Forelimb muscle (tissue), 1 donor: ENCODE results near the gene PFN4. TPM values are rescaled to one million over a fixed set of nuclear protein-coding genes. Genes with fewer than 3 reads are reported as not detected.

Source experiments
- DNase-seq: peaks from one replicate; pipeline ENCODE4 v3.0.0-alpha.2; 2013; ENCODE audit warnings: low read depth
- polyA plus RNA-seq: library from polyadenylated mRNA; unstranded; fragments of 120-200 nt; gene quantifications from one replicate; pipeline ENCODE4 v1.2.1, GENCODE V29; 2013; ENCODE audit not compliant: insufficient read length

Gene PFN4
- polyA plus RNA-seq, 1 donor, result 0.94 TPM

DNA sequence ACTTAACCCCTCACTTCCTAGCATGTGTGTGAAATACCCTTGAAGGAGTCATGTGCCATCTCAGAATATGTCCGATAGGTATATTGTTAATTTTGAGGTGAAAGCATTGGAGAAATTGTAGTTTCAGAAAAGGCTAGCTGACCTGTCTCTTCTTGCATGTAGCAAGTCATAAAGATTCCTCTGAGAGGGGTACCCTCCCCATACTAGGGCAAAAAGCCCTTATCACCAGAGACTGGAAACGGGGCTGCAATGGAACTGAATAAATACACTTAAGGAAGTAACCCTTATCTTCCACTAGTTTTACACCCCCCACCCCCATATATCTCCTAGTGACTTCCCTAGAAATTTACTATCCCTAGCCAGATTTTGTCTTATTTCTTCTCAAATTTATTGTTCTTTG lies 45.3 kb downstream of the PFN4 start:
- DNase-seq, result no peak

GRCh38 chr2:24077535-24077877 lies 45.6 kb downstream of the PFN4 start:
- DNase-seq, result no peak

DNA sequence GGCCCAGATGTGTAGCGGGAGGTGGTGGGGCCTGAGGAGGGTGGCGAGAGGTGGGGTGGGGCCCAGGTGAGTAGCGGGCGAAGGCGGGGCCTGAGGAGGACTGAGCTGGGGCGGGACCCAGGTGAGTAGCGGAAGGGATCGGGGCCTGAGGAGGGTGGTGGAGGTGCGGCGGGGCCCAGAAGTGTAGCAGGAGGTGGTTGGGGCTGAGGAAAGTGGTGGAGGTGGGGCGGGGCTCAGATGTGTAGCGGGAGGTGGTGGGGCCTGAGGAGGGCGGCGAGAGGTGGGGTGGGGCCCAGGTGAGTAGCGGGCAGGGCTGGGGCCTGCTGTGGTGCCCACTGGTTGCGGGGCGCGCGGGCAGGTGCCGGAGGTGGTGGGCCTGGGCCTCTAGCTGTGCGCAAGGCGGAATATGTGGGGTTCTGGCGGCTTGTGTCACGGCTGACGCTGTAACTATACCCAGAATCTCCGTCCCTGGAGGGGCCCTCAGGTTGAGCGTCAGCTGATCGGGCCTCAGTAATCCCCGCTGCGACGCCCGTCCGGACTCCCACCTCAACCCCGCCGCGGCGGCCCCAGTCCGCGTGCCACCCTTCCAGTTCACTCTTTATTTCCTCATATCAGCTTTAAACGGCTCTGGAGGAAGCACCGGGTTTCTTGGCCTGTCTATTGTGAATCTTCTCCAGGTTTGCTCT lies 46.1 kb downstream of the PFN4 start:
- no peak for DNase-seq

GRCh38 chr2:24075915-24076848 lies 47.0 kb downstream of the PFN4 start, which contains the start of gene SF3B6:
SF3B6 (minus strand) TSS chr2:24076326; CDS start chr2:24076229, 97 bp downstream.
- peak; percentile 96 for DNase-seq

DNA sequence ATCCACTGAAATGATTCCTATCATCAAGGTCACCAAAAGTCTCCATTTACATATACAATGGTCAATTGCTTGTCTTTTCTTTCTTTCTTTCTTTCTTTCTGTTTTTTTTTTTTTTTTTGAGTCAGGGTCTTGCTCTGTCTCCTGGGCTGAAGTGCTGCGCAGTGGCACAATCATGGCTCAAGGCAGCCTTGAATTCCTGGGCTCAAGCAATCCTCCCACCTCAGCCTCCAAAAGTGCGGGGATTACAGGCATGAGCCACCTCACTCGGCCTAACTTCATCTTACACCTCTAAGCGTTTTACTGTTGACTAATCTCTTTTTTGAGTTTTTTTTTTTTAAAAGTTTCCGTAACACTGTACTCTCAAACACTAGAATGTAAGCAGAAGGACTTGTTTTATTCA lies 47.9 kb downstream of the PFN4 start:
- DNase-seq, result no peak

GRCh38 chr2:24073816-24074215 lies 49.3 kb downstream of the PFN4 start:
- no peak for DNase-seq

DNA sequence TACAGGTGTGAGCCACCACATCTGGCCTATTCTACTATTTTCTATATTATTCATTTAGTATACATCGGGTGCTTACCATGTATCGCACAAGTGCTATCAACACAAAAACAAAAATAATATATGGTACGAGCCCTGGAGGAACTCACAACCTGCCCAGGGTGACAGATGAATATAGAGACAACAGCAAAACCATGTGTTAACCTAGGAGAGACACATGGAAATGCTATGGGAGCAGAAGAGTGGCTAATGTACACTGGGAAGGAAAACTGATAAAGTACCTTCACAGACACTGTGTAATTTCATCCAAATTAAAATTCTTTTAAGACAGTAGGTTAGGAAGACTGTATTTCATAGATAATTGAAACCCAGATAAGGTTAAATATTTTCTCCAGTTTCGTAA lies 50.9 kb downstream of the PFN4 start:
- DNase-seq, result no peak

- no peak for DNase-seq
These were observed 57.8 kb downstream of the PFN4 start for GRCh38 chr2:24065341-24065740.

Other genes starting within 250 kb of the PFN4 start
- 11.5 TPM for gene ATAD2B, start 196.2 kb downstream of the PFN4 start, polyA plus RNA-seq
- gene UBXN2A, start 182.9 kb downstream of the PFN4 start, polyA plus RNA-seq, result 17.6 TPM
- 2.6 TPM for gene MFSD2B, start 113.2 kb downstream of the PFN4 start, polyA plus RNA-seq
- 9.8 TPM for gene WDCP, start 75.9 kb downstream of the PFN4 start, polyA plus RNA-seq
- gene FKBP1B, start 73.6 kb downstream of the PFN4 start, polyA plus RNA-seq, result 2.3 TPM
- gene SF3B6, start 47.0 kb downstream of the PFN4 start, polyA plus RNA-seq, result 78.1 TPM
- gene TP53I3, start 38.5 kb downstream of the PFN4 start, polyA plus RNA-seq, result 25.8 TPM
- 12.6 TPM for gene FAM228B, start 135 bp upstream of the PFN4 start, polyA plus RNA-seq
- gene FAM228A, start 51.7 kb upstream of the PFN4 start, polyA plus RNA-seq, result 0.40 TPM
- 20.1 TPM for gene ITSN2, start 237.2 kb upstream of the PFN4 start, polyA plus RNA-seq